PC-9 (cell line): Measurements from ENCODE around the gene FBXO38. TPM values are rescaled to one million over a fixed set of nuclear protein-coding genes. Genes with fewer than 3 reads are reported as not detected.

Experiments
- BruUV-seq: library from RNA; stranded (reverse); fragments of 400-500 nt; replicated peaks from 2 replicates; lab custom pipeline; 2021; lab: Mats Ljungman, UMichigan
- CTCF ChIA-PET: fragments of 300-600 bp; sonication (Branson Sonifier 250); formaldehyde crosslinking; loops from one replicate; lab custom pipeline; 2022; ENCODE audit warnings: antibody characterized with exemption; lab: Charles Lee
- POLR2A ChIA-PET: fragments of 300-600 bp; sonication (Branson Sonifier 250); formaldehyde crosslinking; loops from one replicate; lab custom pipeline; 2022; ENCODE audit warnings: antibody characterized with exemption; ENCODE audit not compliant: unreplicated experiment; lab: Charles Lee
- DNase-seq, 2 experiments: peaks; one replicate each; pipeline versions ENCODE4 v3.0.0 to v3.0.0-alpha.2; 2015 to 2022; ENCODE audit warnings: mixed read lengths in 1 of 2
- H2AFZ ChIP-seq: fragments of 200-600 bp; sonication (generic); 2 replicates; pipeline ENCODE4 v1.8.1; 2017; ENCODE audit warnings: antibody characterized with exemption
- H3F3A ChIP-seq: fragments of 200-600 bp; sonication (generic); 2 replicates; pipeline ENCODE4 v1.8.1; 2017; ENCODE audit warnings: antibody characterized with exemption, mild to moderate bottlenecking, low read depth; ENCODE audit not compliant: insufficient read depth
- H3K27ac ChIP-seq: fragments of 200-600 bp; sonication (generic); 2 replicates; pipeline ENCODE4 v1.6.1; 2016; ENCODE audit warnings: mixed run types
- H3K27me3 ChIP-seq: fragments of 200-600 bp; sonication (generic); 2 replicates; pipeline ENCODE4 v1.6.1; 2016; ENCODE audit warnings: low read depth, mixed run types; ENCODE audit not compliant: insufficient read depth
- H3K36me3 ChIP-seq: fragments of 200-600 bp; sonication (generic); 2 replicates; pipeline ENCODE4 v1.6.1; 2016; ENCODE audit warnings: low read depth, mixed run types
- H3K4me1 ChIP-seq: fragments of 200-600 bp; sonication (generic); replicated peaks from 2 replicates; pipeline ENCODE4 v1.6.1; 2016; ENCODE audit warnings: mixed run types; ENCODE audit not compliant: insufficient read depth
- H3K4me2 ChIP-seq: fragments of 200-600 bp; sonication (generic); 2 replicates; pipeline ENCODE4 v1.6.1; 2017; ENCODE audit warnings: mixed run types
- H3K4me3 ChIP-seq: fragments of 200-600 bp; sonication (generic); 2 replicates; pipeline ENCODE4 v1.6.1; 2016; ENCODE audit warnings: mixed run types
- H3K79me2 ChIP-seq: fragments of 200-600 bp; sonication (generic); 2 replicates; pipeline ENCODE4 v1.6.1; 2017; ENCODE audit warnings: low read depth, mixed run types
- H3K9me2 ChIP-seq: fragments of 200-600 bp; sonication (generic); 2 replicates; pipeline ENCODE4 v1.8.1; 2017; ENCODE audit warnings: mild to moderate bottlenecking; ENCODE audit not compliant: insufficient read depth
- H3K9me3 ChIP-seq: fragments of 200-600 bp; sonication (generic); 2 replicates; pipeline ENCODE4 v1.8.1; 2016; ENCODE audit warnings: low read depth; ENCODE audit not compliant: insufficient read depth
- H4K20me1 ChIP-seq: fragments of 200-600 bp; sonication (generic); 2 replicates; pipeline ENCODE4 v1.8.1; 2017; ENCODE audit not compliant: insufficient read depth
- EZH2 ChIP-seq: fragments of 200-600 bp; sonication (generic); IDR thresholded peaks from 2 replicates; pipeline ENCODE4 v1.8.0; 2017; ENCODE audit warnings: antibody characterized with exemption, low read depth
- intact Hi-C: fragments of 100-400 bp; cut with micrococcal nuclease; formaldehyde crosslinking; loops from one replicate; pipeline ENCODE4 v1.10.0; 2022; ENCODE audit not compliant: unreplicated experiment
- total RNA-seq: library from RNA; stranded (reverse); gene quantifications from 2 replicates; pipeline ENCODE4 v1.2.3, GENCODE V29; 2021
- TF ChIP-seq, protein P1 (sequence below): fragments of 200-600 bp; sonication (generic); conservative IDR thresholded peaks from 2 replicates; pipeline ENCODE4 v1.6.1; 2017; ENCODE audit warnings: mixed run types, antibody characterized with exemption, mild to moderate bottlenecking, moderate library complexity

FBXO38 gene
- total RNA-seq, 1 experiment from 2014 or later, result 49.8 TPM

DNA sequence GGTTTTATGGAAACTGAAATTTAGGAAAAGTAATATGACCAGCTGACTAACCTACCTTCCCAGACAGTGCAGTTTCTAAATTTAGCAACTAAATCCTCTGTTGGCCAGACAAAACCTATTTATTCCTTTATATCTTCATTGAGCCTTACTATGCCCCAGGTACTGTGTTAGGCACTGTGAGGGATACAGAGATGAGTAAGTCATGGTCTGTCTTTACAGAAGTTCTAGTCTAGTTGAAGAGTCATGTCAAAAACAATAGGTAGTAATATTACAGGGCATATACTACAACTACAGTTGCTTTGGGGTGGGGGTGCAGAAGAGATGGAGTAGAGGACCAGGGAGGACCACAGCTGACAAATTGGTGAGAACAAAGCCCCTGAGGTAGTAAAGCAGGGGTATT, 42.8 kb downstream of the FBXO38 start:
- H3K27ac ChIP-seq, result no peak overlapping the region
- H3K4me2 ChIP-seq, result no peak overlapping the region
- no TSS peak for BruUV-seq
- no peaks in the 10 kb centered on the region for H3K79me2 ChIP-seq
- H3K4me1 ChIP-seq, result no peaks in the 10 kb centered on the region
- H3K27me3 ChIP-seq, result no peaks in the 10 kb centered on the region
- no peak for TF ChIP-seq EZH2
- TF ChIP-seq, protein P1, sequence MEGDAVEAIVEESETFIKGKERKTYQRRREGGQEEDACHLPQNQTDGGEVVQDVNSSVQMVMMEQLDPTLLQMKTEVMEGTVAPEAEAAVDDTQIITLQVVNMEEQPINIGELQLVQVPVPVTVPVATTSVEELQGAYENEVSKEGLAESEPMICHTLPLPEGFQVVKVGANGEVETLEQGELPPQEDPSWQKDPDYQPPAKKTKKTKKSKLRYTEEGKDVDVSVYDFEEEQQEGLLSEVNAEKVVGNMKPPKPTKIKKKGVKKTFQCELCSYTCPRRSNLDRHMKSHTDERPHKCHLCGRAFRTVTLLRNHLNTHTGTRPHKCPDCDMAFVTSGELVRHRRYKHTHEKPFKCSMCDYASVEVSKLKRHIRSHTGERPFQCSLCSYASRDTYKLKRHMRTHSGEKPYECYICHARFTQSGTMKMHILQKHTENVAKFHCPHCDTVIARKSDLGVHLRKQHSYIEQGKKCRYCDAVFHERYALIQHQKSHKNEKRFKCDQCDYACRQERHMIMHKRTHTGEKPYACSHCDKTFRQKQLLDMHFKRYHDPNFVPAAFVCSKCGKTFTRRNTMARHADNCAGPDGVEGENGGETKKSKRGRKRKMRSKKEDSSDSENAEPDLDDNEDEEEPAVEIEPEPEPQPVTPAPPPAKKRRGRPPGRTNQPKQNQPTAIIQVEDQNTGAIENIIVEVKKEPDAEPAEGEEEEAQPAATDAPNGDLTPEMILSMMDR, result no peak
- no peak overlapping the region for H2AFZ ChIP-seq
- peaks cover 9% of the 10 kb centered on the region; the same call in 1 of the 2 replicates for H4K20me1 ChIP-seq
- DNase-seq, result no peak
- H3K4me3 ChIP-seq, result no peak overlapping the region
- intact Hi-C loops, result no loop called here
- H3K9me3 ChIP-seq, result no peaks in the 10 kb centered on the region; the same call in 1 of the 2 replicates
- POLR2A ChIA-PET, result no interaction called here
- CTCF ChIA-PET, result no interaction called here
- H3K9me2 ChIP-seq, result no peaks in the 10 kb centered on the region
- H3K36me3 ChIP-seq, result peaks cover 46% of the 10 kb centered on the region
- no peaks in the 10 kb centered on the region for H3F3A ChIP-seq

DNA sequence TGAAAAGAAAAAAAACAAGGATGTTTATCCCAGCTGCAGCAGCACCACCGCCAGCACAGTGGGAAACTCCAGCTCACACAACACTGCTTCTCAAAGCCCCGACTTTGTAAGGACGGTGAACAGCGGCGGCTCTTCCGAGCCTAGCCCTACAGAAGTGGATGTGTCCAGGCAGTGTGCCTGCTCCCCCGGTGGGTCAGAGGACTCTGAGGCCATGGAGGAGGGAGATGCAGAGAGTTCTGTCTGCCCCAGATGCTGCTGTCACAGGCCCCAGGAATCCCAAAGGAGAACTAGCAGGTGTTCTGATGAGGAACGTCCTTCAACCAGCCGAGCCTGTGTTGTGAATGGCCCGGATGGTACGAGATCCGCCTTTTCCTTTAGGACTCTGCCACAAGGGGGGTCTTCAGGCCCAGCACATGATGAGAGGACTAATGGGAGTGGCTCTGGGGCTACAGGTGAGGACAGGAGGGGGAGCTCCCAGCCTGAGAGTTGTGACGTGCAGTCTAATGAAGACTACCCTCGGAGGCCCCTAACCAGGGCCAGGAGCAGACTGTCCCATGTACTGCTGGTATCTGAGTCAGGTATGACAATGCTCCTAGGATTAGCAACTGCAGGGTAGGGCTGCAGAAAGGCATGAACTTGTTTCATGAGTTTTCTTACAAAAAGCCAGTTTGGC, 43.7 kb downstream of the FBXO38 start:
- Histone ChIP-seq H3K79me2 (no peaks in the 10 kb centered on the region), H2AFZ (no peak overlapping the region), H3K27ac (no peak overlapping the region), H4K20me1 (peaks cover 11% of the 10 kb centered on the region; the same call in 1 of the 2 replicates), H3K4me2 (no peak overlapping the region), H3K4me3 (no peak overlapping the region), H3K9me3 (no peaks in the 10 kb centered on the region; the same call in 1 of the 2 replicates), H3K27me3 (no peaks in the 10 kb centered on the region), H3K36me3 (peaks cover 46% of the 10 kb centered on the region), H3K4me1 (no peaks in the 10 kb centered on the region), H3K9me2 (no peaks in the 10 kb centered on the region), H3F3A (no peaks in the 10 kb centered on the region)
- CTCF ChIA-PET, result no interaction called here
- intact Hi-C loops, result no loop called here
- DNase-seq, result no peak
- POLR2A ChIA-PET, result no interaction called here
- TF ChIP-seq, protein P1, result no peak
- TF ChIP-seq EZH2, result no peak
- BruUV-seq, result no TSS peak

DNA sequence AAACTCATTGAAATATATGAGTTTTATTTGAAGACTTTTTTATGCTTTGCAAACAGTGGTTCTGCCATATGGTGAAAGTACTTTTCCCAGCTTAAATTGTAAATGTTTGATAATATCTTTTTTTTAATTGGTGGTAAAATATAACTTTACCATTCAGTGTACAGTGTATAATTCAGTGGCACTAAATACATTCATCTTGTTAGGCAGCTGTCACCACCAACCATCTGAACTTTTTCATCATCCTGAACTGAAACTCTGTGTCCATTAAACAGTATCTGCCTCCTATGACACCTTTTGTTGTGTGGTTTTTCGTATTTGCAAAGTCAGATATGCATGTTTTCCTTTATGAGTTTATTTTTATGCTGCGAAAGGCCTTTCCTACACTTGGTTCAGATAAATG, 45.1 kb downstream of the FBXO38 start:
- ChIA-PET CTCF (interaction anchor here (0.6 kb wide), 1 partner anchor 8 kb away, joined by 3 read pairs; no protein-coding TSS in a partner anchor), POLR2A (interaction anchor here (0.6 kb wide), 1 partner anchor 278 kb away, joined by 7 read pairs; no protein-coding TSS in a partner anchor)
- Histone ChIP-seq H3K9me2 (no peaks in the 10 kb centered on the region), H2AFZ (no peak overlapping the region), H3K4me2 (no peak overlapping the region), H3F3A (no peaks in the 10 kb centered on the region), H3K4me3 (no peak overlapping the region), H3K79me2 (no peaks in the 10 kb centered on the region), H3K27me3 (no peaks in the 10 kb centered on the region), H3K9me3 (no peaks in the 10 kb centered on the region; the same call in 1 of the 2 replicates), H4K20me1 (0 out of 2 replicates have a peak, but pooled peaks cover 11% of the 10 kb centered on the region), H3K4me1 (no peaks in the 10 kb centered on the region), H3K27ac (no peak overlapping the region), H3K36me3 (peaks cover 37% of the 10 kb centered on the region)
- intact Hi-C loops, result no loop called here
- no peak for DNase-seq
- BruUV-seq, result no TSS peak
- TF ChIP-seq, protein P1, result no peak
- TF ChIP-seq EZH2, result no peak
